ENCODE data around the gene ETNK2. TPM values are rescaled to one million over a fixed set of nuclear protein-coding genes. Genes with fewer than 3 reads are reported as not detected.

Gene ETNK2
- total and polyA plus RNA-seq, 2 of the 8 experiments (the other 6 are each of a cell fraction or from before 2014, with no cell fraction given): 20.1 to 26.7 TPM

DNA sequence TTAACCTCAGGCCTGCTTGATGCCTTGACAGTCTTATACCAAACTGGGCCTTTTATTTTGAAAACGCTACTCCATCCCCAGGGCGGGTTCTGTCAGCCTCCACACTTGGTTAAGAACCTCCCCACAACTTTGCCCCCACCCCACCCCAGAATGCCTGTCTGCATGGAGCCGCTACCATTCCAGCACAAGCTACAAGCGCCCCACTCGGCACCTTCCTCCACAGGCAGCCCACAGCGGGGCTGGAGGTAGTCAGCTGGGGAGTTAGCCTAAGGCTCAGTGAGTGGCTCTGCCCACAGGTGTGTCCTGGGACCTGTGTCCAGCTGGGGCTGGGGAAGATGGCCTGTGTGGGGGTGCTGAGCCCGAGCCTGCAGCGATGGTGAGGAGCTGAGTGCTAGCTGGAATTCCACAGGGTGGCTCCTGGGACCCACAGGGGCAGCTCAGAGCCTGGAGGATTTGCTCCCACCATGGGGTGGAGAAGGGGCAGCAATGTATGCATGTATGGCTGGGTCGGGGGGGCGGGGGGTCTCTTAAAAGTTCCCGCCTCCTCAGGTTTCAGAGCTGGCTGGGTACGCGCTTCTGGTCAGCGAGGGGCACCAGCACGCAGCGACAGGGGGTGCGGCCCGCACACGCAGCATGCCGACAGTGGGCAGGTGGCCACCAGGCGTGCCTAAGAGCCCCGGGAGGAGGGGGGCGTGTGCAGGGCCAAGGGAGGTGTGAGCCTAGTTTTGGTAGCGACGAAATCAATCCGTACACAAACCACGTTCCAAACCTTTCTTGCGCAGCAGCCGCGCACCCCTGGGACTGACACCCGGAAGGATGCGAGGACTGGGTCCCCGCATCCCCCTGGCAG is 917 bp downstream of the ETNK2 start:
- Histone ChIP-seq H3K4me1 (replicated peaks in 1 of 4; ENCODE audit: control insufficient read depth in 3 of 4, insufficient read depth in 4 of 4, low read length in 3 of 4) (peaks cover 0 to 44% (median 29%) of the 10 kb centered on the region in 4 experiments; a peak in 6 of 7 replicates), H3K23ac (ENCODE audit: insufficient read length) (no peak overlapping the region), H3K36me3 (ENCODE audit: control insufficient read depth in 2 of 4, insufficient read depth in 4 of 4, low read length in 3 of 4) (no peaks in the 10 kb centered on the region), H3K27me3 (replicated peaks in 1 of 4; ENCODE audit: control insufficient read depth in 3 of 4, extremely low read depth in 1 of 4, insufficient read depth in 3 of 4, low read length in 3 of 4) (peaks cover 0 to 18% (median 17%) of the 10 kb centered on the region in 4 experiments; a peak in 5 of 7 replicates), H4K5ac (ENCODE audit: insufficient read length, low read depth, low read length) (no peak overlapping the region), H2BK20ac (ENCODE audit: low read length) (no peak overlapping the region), H2BK120ac (replicated peaks; ENCODE audit: low read depth, low read length) (no peak overlapping the region), H3K79me2 (ENCODE audit: control insufficient read depth in 1 of 2, insufficient read depth in 2 of 2, low read length in 2 of 2) (no peaks in the 10 kb centered on the region), H3K14ac (ENCODE audit: insufficient read length) (no peak overlapping the region), H2AK5ac (ENCODE audit: low read depth, low read length) (no peak overlapping the region), H4K8ac (ENCODE audit: extremely low read depth, insufficient read depth, low read length) (no peak overlapping the region), H3K27ac (ENCODE audit: low read depth, low read length) (no peak overlapping the region), H2AFZ (ENCODE audit: low read length) (no peak overlapping the region), H3K4me3 (ENCODE audit: extremely low read depth in 1 of 4, insufficient read depth in 2 of 4, low read depth in 3 of 4, low read length in 4 of 4) (peak overlapping the region; percentile 61 to 77 (median 68)), H4K91ac (replicated peaks; ENCODE audit: insufficient read length, low read length) (peak overlapping the region; percentile 26), H3K4ac (replicated peaks; ENCODE audit: insufficient read length, low read depth, low read length) (no peak overlapping the region), H3K56ac (replicated peaks; ENCODE audit: insufficient read length, low read depth, low read length) (no peak overlapping the region), H3K9me3 (ENCODE audit: insufficient read depth in 2 of 2, low read depth in 1 of 2, low read length in 1 of 2) (no peaks in the 10 kb centered on the region), H2BK15ac (ENCODE audit: low read length) (0 out of 2 replicates have a peak overlapping the region, but pooled peaks have one; percentile 32), H3K79me1 (ENCODE audit: low read depth, low read length) (no peaks in the 10 kb centered on the region; the same call in 1 of the 2 replicates), H2BK5ac (ENCODE audit: low read depth, low read length) (no peak overlapping the region), H3K9ac (replicated peaks in 1 of 4; ENCODE audit: extremely low read depth in 1 of 4, low read depth in 3 of 4, low read length in 3 of 4) (no peak overlapping the region), H3K23me2 (ENCODE audit: low read depth, low read length) (peaks cover 12% of the 10 kb centered on the region; the same call in 1 of the 2 replicates), H4K20me1 (replicated peaks in 1 of 2; ENCODE audit: control insufficient read depth in 1 of 2, insufficient read depth in 2 of 2, low read length in 2 of 2) (no peaks in the 10 kb centered on the region), H2BK12ac (ENCODE audit: low read depth, low read length) (no peak overlapping the region), H3K18ac (ENCODE audit: extremely low read depth, low read length) (no peak overlapping the region; the same call in 1 of the 2 replicates), H3K4me2 (ENCODE audit: insufficient read depth in 1 of 2, low read depth in 2 of 2, low read length in 2 of 2) (peak overlapping the region; percentile 65 to 92)
- peak in 1 of 2 experiments; percentile 79 for DNase-seq (ENCODE audit: low read depth in 1 of 2, low spot score in 2 of 2)
- 22% methylated on average over 25 of the region's 33 CpGs; no CpG with 5 or more reads in 1 of the 2 experiments for WGBS, 2 experiments (ENCODE audit: extremely low coverage in 1 of 2, insufficient coverage in 1 of 2, insufficient read length in 1 of 2, insufficient replicate concordance in 2 of 2, low coverage in 1 of 2, low lambda C conversion rate in 2 of 2, missing lambda C conversion rate in 1 of 2)
- no peak for FAIRE-seq
- CTCF ChIA-PET (ENCODE audit: partially characterized antibody): interaction anchor here (0.7 to 5.6 kb wide), 14 partner anchors 9 to 290 kb away, joined by 3 to 46 read pairs (median 3); no protein-coding TSS in a partner anchor
- POLR2A ChIA-PET (ENCODE audit: partially characterized antibody): interaction anchor here (0.8 to 6.5 kb wide), 9 partner anchors 9 to 285 kb away, joined by 3 to 35 read pairs (median 6); partner anchors contain the start of gene SOX13
- TF ChIP-seq SRF (IDR thresholded peaks at IDR 0.05; ENCODE audit: low read depth, low read length): no peak
- no peak for TF ChIP-seq JUND (IDR thresholded peaks at IDR 0.05; ENCODE audit: low read length)
- no peak for TF ChIP-seq HDAC2 (IDR thresholded peaks at IDR 0.05; ENCODE audit: borderline replicate concordance in 1 of 2, low read depth in 2 of 2, low read length in 2 of 2)
- TF ChIP-seq SUZ12 (IDR thresholded peaks at IDR 0.05; ENCODE audit: low read length): no peak
- TF ChIP-seq RBBP5 (IDR thresholded peaks at IDR 0.05; ENCODE audit: borderline replicate concordance, low read depth, low read length): no peak
- TF ChIP-seq PHF8 (conservative IDR thresholded peaks at IDR 0.05; ENCODE audit: low read depth, low read length): no peak
- peak; percentile 56 for TF ChIP-seq MAX (IDR thresholded peaks at IDR 0.05)
- no peak for TF ChIP-seq ATF3 (IDR thresholded peaks at IDR 0.05; ENCODE audit: insufficient read depth, low read depth, low read length)
- TF ChIP-seq ASH2L (IDR thresholded peaks at IDR 0.05; ENCODE audit: low read length): peak; percentile 16
- peak; percentile 16 for TF ChIP-seq EZH2 (IDR thresholded peaks at IDR 0.05; ENCODE audit: low read depth, low read length, severe bottlenecking)
